ENCODE results near the gene SCN1B.

Gene SCN1B

GRCh38 chr19:35085947-35086346 lies 55.7 kb downstream of the SCN1B start:
- DNase-seq (ENCODE audit: insufficient read length): no peak
- FAIRE-seq: no peak
- TF ChIP-seq TAF1 (IDR thresholded peaks at IDR 0.05; ENCODE audit: borderline replicate concordance, low read depth, low read length) (no peak), POLR2A (IDR thresholded peaks at IDR 0.05; ENCODE audit: low read depth, low read length) (no peak), POLR2AphosphoS5 (IDR thresholded peaks at IDR 0.05; ENCODE audit: low read depth, low read length) (no peak)

GRCh38 chr19:35086455-35086854 lies 56.2 kb downstream of the SCN1B start:
- DNase-seq (ENCODE audit: insufficient read length): no peak
- TF ChIP-seq POLR2AphosphoS5 (IDR thresholded peaks at IDR 0.05; ENCODE audit: low read depth, low read length) (no peak), TAF1 (IDR thresholded peaks at IDR 0.05; ENCODE audit: borderline replicate concordance, low read depth, low read length) (no peak), POLR2A (IDR thresholded peaks at IDR 0.05; ENCODE audit: low read depth, low read length) (no peak)
- FAIRE-seq: no peak

- DNase-seq (ENCODE audit: insufficient read length): no peak
- TF ChIP-seq POLR2AphosphoS5 (IDR thresholded peaks at IDR 0.05; ENCODE audit: low read depth, low read length) (no peak), TAF1 (IDR thresholded peaks at IDR 0.05; ENCODE audit: borderline replicate concordance, low read depth, low read length) (no peak)
- no peak for FAIRE-seq
These were observed 57.1 kb downstream of the SCN1B start for GRCh38 chr19:35087393-35087792.

GRCh38 chr19:35088131-35088913 lies 58.1 kb downstream of the SCN1B start:
- no peak for DNase-seq (ENCODE audit: insufficient read length)
- TF ChIP-seq POLR2AphosphoS5 (IDR thresholded peaks at IDR 0.05; ENCODE audit: low read depth, low read length): no peak
- TF ChIP-seq POLR2A (IDR thresholded peaks at IDR 0.05; ENCODE audit: low read depth, low read length): no peak
- no peak for TF ChIP-seq TAF1 (IDR thresholded peaks at IDR 0.05; ENCODE audit: borderline replicate concordance, low read depth, low read length)
- FAIRE-seq: no peak

GRCh38 chr19:35089554-35089953 lies 59.3 kb downstream of the SCN1B start:
- no peak for DNase-seq (ENCODE audit: insufficient read length)
- no peak for FAIRE-seq
- TF ChIP-seq POLR2AphosphoS5 (IDR thresholded peaks at IDR 0.05; ENCODE audit: low read depth, low read length): no peak
- no peak for TF ChIP-seq TAF1 (IDR thresholded peaks at IDR 0.05; ENCODE audit: borderline replicate concordance, low read depth, low read length)
- no peak for TF ChIP-seq POLR2A (IDR thresholded peaks at IDR 0.05; ENCODE audit: low read depth, low read length)

All from GM12892 (cell line).